K562 (cell line): ENCODE measurements around the gene SYN1. TPM values are rescaled to one million over a fixed set of nuclear protein-coding genes. Genes with fewer than 3 reads are reported as not detected.
A peak's percentile ranks its signal among the peaks of the same experiment; 100 is the strongest.

Source experiments
- ELF2 ChIP-seq: fragments of 250-450 bp; sonication (Bioruptor Pico); IDR thresholded peaks from 2 replicates; pipeline ENCODE4 v1.5.0; 2021; ENCODE audit warnings: mild to moderate bottlenecking
- ESRRA ChIP-seq: fragments of 450-650 bp; IDR thresholded peaks from 2 replicates; pipeline ENCODE4 v1.6.1; 2014; ENCODE audit warnings: low read depth, mild to moderate bottlenecking, moderate library complexity, borderline replicate concordance
- MAFG ChIP-seq: fragments of 450-650 bp; conservative IDR thresholded peaks from 2 replicates; pipeline ENCODE4 v1.6.1; 2016; ENCODE audit warnings: missing genetic modification characterization, missing compliant biosample characterization
- NRF1 ChIP-seq, 2 experiments: fragments of 450-650 bp; IDR thresholded peaks in 1 of 2; conservative IDR thresholded peaks in 1 of 2; 2 replicates each; pipeline ENCODE4 v1.6.1; 2014; ENCODE audit warnings: mild to moderate bottlenecking in 2 of 2
- RBM22 ChIP-seq: fragments of 200-400 bp; formaldehyde crosslinking; IDR thresholded peaks from 2 replicates; pipeline ENCODE4 v1.6.1; 2018; ENCODE audit warnings: low read length, low read depth; ENCODE audit not compliant: poor library complexity, severe bottlenecking
- RFX5 ChIP-seq: IDR thresholded peaks from 2 replicates; pipeline ENCODE4 v1.6.1; 2011; ENCODE audit warnings: low read depth, mild to moderate bottlenecking, improper control_type of control experiment, low read length
- SIN3B ChIP-seq: fragments of 450-650 bp; IDR thresholded peaks from 2 replicates; pipeline ENCODE4 v1.6.1; 2017; ENCODE audit warnings: low read depth, mild to moderate bottlenecking, moderate library complexity
- SMARCA5 ChIP-seq: fragments of 450-650 bp; IDR thresholded peaks from 2 replicates; pipeline ENCODE4 v1.6.1; 2016
- TCF7L2 ChIP-seq: fragments of 150-350 bp; IDR thresholded peaks from 2 replicates; pipeline ENCODE4 v1.6.1; 2016; ENCODE audit warnings: low read depth, mild to moderate bottlenecking, low read length, moderate library complexity
- TGIF2 ChIP-seq: sonication (generic); formaldehyde crosslinking; IDR thresholded peaks from 2 replicates; pipeline ENCODE4 v1.8.1; 2022; ENCODE audit warnings: mild to moderate bottlenecking, missing genetic modification reagents, moderate library complexity
- YBX1 ChIP-seq: fragments of 450-650 bp; IDR thresholded peaks from 2 replicates; pipeline ENCODE4 v1.7.1; 2016; ENCODE audit warnings: mild to moderate bottlenecking
- ZBTB11 ChIP-seq, 3 experiments: fragments of 200-800 bp in 1 of 3; fragments of 250-450 bp in 1 of 3; fragments of 450-650 bp in 1 of 3; sonication (Bioruptor Pico) in 1 of 3; sonication (Bioruptor generic) in 1 of 3; formaldehyde crosslinking in 1 of 3; IDR thresholded peaks; 2 replicates each; pipeline versions ENCODE4 v1.6.1 to v1.8.0; 2016 to 2022; ENCODE audit warnings: mild to moderate bottlenecking in 2 of 3, missing genetic modification characterization in 2 of 3, missing compliant biosample characterization in 1 of 3, moderate library complexity in 1 of 3
- ZKSCAN8 ChIP-seq: fragments of 200-800 bp; sonication (Bioruptor generic); IDR thresholded peaks from 2 replicates; pipeline ENCODE4 v1.6.1; 2016; ENCODE audit warnings: missing genetic modification characterization, missing compliant biosample characterization
- ZNF24 ChIP-seq: fragments of 450-650 bp; IDR thresholded peaks from 2 replicates; pipeline ENCODE4 v1.6.1; 2016
- ZNF436 ChIP-seq: fragments of 250-450, 450-650 bp; sonication (Bioruptor Pico); formaldehyde crosslinking; IDR thresholded peaks from 2 replicates; pipeline ENCODE4 v1.7.0; 2020; ENCODE audit warnings: mild to moderate bottlenecking
- polyA plus RNA-seq, 8 experiments: library from polyadenylated mRNA; depleted of rRNA in 4 of 8; stranded (reverse) in 5 of 8; unstranded in 3 of 8; fragments of >200 nt; fragmentation: Nextera tagmentation in 2 of 8; fragmentation: Illumina TruSeq in 1 of 8; extraction: Ambion mirVana in 2 of 8; extraction: Trizol in 1 of 8; gene quantifications; 2 replicates each; pipeline versions ENCODE4 v1.2.1 to v1.2.3, GENCODE V29; 2011 to 2014; ENCODE audit warnings: inconsistent platforms in 1 of 8, missing spikeins in 1 of 8
- total RNA-seq, 7 experiments: library from RNA; depleted of rRNA in 6 of 7; stranded (reverse); fragments of >200 nt in 6 of 7; fragmentation: Illumina TruSeq in 2 of 7; extraction: Trizol in 2 of 7; gene quantifications; 2 replicates each; pipeline versions ENCODE4 v1.2.1 to v1.2.3, GENCODE V29; 2011 to 2021; ENCODE audit warnings: low replicate concordance in 1 of 7
- TF ChIP-seq, protein P1 (sequence below): sonication (generic); formaldehyde crosslinking; IDR thresholded peaks from 2 replicates; pipeline ENCODE4 v1.8.0; 2023; ENCODE audit warnings: missing genetic modification reagents, mild to moderate bottlenecking, borderline replicate concordance
- TF ChIP-seq, protein P2 (sequence below), 2 experiments: fragments of 450-650 bp in 1 of 2; IDR thresholded peaks; 2 replicates each; pipeline ENCODE4 v1.6.1; 2011 to 2017; ENCODE audit warnings: low read depth in 2 of 2, antibody characterized with exemption in 1 of 2, borderline replicate concordance in 1 of 2, low read length in 1 of 2, mild to moderate bottlenecking in 1 of 2, mixed read lengths in 1 of 2; ENCODE audit not compliant: control insufficient read depth in 1 of 2

SYN1 gene
- total and polyA plus RNA-seq, 9 of the 15 experiments (the other 6 are each of a cell fraction or from before 2014, with no cell fraction given), result 0.01 to 0.28 (median 0.18) TPM; not detected in 2

DNA sequence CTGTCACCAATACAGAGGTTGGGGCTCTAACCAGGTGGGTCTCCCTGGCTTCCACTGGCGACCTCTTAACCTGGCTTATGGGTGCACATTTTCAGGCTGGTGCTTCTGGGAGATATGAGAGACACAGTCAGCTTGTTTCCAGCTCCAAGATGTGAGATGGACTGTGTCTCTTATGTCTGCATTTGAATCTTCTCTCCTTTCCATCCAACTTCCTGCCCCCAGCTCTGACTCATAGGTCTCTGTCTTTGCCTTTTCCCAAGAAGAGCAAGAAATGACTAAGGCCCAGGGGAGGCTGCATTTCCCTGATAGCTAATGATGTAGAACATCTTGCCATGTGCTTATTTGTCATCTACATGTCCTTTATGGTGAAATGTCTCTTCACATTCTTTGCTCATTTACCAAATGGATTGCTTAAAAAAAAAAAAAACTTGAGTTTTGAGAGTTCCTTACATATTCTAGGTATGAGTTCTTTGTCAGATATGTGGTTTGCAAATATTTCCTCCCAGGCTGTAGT, 42.5 kb upstream of the SYN1 start (continued):
- TF ChIP-seq, protein P1, sequence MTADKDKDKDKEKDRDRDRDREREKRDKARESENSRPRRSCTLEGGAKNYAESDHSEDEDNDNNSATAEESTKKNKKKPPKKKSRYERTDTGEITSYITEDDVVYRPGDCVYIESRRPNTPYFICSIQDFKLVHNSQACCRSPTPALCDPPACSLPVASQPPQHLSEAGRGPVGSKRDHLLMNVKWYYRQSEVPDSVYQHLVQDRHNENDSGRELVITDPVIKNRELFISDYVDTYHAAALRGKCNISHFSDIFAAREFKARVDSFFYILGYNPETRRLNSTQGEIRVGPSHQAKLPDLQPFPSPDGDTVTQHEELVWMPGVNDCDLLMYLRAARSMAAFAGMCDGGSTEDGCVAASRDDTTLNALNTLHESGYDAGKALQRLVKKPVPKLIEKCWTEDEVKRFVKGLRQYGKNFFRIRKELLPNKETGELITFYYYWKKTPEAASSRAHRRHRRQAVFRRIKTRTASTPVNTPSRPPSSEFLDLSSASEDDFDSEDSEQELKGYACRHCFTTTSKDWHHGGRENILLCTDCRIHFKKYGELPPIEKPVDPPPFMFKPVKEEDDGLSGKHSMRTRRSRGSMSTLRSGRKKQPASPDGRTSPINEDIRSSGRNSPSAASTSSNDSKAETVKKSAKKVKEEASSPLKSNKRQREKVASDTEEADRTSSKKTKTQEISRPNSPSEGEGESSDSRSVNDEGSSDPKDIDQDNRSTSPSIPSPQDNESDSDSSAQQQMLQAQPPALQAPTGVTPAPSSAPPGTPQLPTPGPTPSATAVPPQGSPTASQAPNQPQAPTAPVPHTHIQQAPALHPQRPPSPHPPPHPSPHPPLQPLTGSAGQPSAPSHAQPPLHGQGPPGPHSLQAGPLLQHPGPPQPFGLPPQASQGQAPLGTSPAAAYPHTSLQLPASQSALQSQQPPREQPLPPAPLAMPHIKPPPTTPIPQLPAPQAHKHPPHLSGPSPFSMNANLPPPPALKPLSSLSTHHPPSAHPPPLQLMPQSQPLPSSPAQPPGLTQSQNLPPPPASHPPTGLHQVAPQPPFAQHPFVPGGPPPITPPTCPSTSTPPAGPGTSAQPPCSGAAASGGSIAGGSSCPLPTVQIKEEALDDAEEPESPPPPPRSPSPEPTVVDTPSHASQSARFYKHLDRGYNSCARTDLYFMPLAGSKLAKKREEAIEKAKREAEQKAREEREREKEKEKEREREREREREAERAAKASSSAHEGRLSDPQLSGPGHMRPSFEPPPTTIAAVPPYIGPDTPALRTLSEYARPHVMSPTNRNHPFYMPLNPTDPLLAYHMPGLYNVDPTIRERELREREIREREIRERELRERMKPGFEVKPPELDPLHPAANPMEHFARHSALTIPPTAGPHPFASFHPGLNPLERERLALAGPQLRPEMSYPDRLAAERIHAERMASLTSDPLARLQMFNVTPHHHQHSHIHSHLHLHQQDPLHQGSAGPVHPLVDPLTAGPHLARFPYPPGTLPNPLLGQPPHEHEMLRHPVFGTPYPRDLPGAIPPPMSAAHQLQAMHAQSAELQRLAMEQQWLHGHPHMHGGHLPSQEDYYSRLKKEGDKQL (CRISPR knock-in tag), result no peak
- TF ChIP-seq ZNF436 (CRISPR knock-in tag) (no peak), ZKSCAN8 (CRISPR knock-in tag) (no peak; the same call in 1 of the 2 replicates), ZBTB11 (CRISPR knock-in tag; IDR thresholded peaks at IDR 0.05) (no peak), NRF1 (conservative IDR thresholded peaks at IDR 0.05 in 1 of 2, IDR thresholded peaks at IDR 0.05 in 1 of 2) (no peak), RBM22 (no peak), ESRRA (no peak), ZNF24 (no peak), TGIF2 (CRISPR knock-in tag) (no peak), SIN3B (no peak), SMARCA5 (no peak), TCF7L2 (no peak), RFX5 (no peak), ELF2 (CRISPR knock-in tag) (no peak), MAFG (tag) (0 out of 2 replicates have a peak, but pooled peaks have one; percentile 7), YBX1 (no peak)
- TF ChIP-seq, protein P2, sequence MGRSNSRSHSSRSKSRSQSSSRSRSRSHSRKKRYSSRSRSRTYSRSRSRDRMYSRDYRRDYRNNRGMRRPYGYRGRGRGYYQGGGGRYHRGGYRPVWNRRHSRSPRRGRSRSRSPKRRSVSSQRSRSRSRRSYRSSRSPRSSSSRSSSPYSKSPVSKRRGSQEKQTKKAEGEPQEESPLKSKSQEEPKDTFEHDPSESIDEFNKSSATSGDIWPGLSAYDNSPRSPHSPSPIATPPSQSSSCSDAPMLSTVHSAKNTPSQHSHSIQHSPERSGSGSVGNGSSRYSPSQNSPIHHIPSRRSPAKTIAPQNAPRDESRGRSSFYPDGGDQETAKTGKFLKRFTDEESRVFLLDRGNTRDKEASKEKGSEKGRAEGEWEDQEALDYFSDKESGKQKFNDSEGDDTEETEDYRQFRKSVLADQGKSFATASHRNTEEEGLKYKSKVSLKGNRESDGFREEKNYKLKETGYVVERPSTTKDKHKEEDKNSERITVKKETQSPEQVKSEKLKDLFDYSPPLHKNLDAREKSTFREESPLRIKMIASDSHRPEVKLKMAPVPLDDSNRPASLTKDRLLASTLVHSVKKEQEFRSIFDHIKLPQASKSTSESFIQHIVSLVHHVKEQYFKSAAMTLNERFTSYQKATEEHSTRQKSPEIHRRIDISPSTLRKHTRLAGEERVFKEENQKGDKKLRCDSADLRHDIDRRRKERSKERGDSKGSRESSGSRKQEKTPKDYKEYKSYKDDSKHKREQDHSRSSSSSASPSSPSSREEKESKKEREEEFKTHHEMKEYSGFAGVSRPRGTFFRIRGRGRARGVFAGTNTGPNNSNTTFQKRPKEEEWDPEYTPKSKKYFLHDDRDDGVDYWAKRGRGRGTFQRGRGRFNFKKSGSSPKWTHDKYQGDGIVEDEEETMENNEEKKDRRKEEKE (IDR thresholded peaks at IDR 0.05; ENCODE audit: borderline replicate concordance in 1 of 2, control insufficient read depth in 1 of 2, low read depth in 2 of 2, low read length in 1 of 2), result no peak
